K562 (cell line): ENCODE measurements around the gene STYXL1. TPM values are rescaled to one million over a fixed set of nuclear protein-coding genes. Genes with fewer than 3 reads are reported as not detected.

Experiments
- ATF3 ChIP-seq, 2 experiments: fragments of 450-650 bp in 1 of 2; sonication (generic) in 1 of 2; formaldehyde crosslinking in 1 of 2; IDR thresholded peaks in 1 of 2; conservative IDR thresholded peaks in 1 of 2; 2 replicates each; pipeline versions ENCODE4 v1.6.1 to v1.8.1; 2016 to 2023; ENCODE audit warnings: mild to moderate bottlenecking in 2 of 2, moderate library complexity in 2 of 2, inconsistent platforms in 1 of 2, missing genetic modification reagents in 1 of 2
- ATF4 ChIP-seq: fragments of 450-650 bp; formaldehyde crosslinking; IDR thresholded peaks from 2 replicates; pipeline ENCODE4 v1.4.0; 2022; ENCODE audit warnings: mild to moderate bottlenecking, moderate library complexity
- FOXA1 ChIP-seq: fragments of 450-650 bp; IDR thresholded peaks from 2 replicates; pipeline ENCODE4 v1.6.1; 2016; ENCODE audit warnings: mild to moderate bottlenecking, borderline replicate concordance
- GTF2F1 ChIP-seq: IDR thresholded peaks from 2 replicates; pipeline ENCODE4 v1.6.1; 2011; ENCODE audit warnings: low read depth, low read length, improper control_type of control experiment
- ILF3 ChIP-seq: fragments of 450-650 bp; IDR thresholded peaks from 2 replicates; pipeline ENCODE4 v1.6.1; 2018; ENCODE audit warnings: antibody characterized with exemption, mild to moderate bottlenecking, moderate library complexity, borderline replicate concordance
- MED1 ChIP-seq: sonication (generic); formaldehyde crosslinking; IDR thresholded peaks from 2 replicates; pipeline ENCODE4 v1.8.1; 2023; ENCODE audit warnings: missing genetic modification reagents, borderline replicate concordance
- MEF2A ChIP-seq: IDR thresholded peaks from 2 replicates; pipeline ENCODE4 v1.6.1; 2011; ENCODE audit warnings: low read depth, mild to moderate bottlenecking, low read length, moderate library complexity; ENCODE audit not compliant: control insufficient read depth
- NCOA6 ChIP-seq: fragments of 450-650 bp; IDR thresholded peaks from 2 replicates; pipeline ENCODE4 v1.6.1; 2017; ENCODE audit warnings: mild to moderate bottlenecking
- NR0B1 ChIP-seq: fragments of 450-650 bp; IDR thresholded peaks from one replicate; pipeline ENCODE4 v1.6.1; 2018; ENCODE audit warnings: mild to moderate bottlenecking, moderate library complexity; ENCODE audit not compliant: partially characterized antibody
- PTRF ChIP-seq: fragments of 450-650 bp; IDR thresholded peaks from 2 replicates; pipeline ENCODE4 v1.6.1; 2016; ENCODE audit warnings: mild to moderate bottlenecking, missing genetic modification characterization, missing compliant biosample characterization
- RBM39 ChIP-seq: fragments of 200-400 bp; formaldehyde crosslinking; optimal IDR thresholded peaks from 2 replicates; pipeline ENCODE3; 2018; ENCODE audit warnings: low read depth, low read length
- SREBF2 ChIP-seq: sonication (generic); formaldehyde crosslinking; IDR thresholded peaks from 2 replicates; pipeline ENCODE4 v1.4.0; 2020; ENCODE audit warnings: mild to moderate bottlenecking, missing genetic modification reagents
- TEAD2 ChIP-seq: fragments of 450-650 bp; IDR thresholded peaks from 2 replicates; pipeline ENCODE4 v1.6.1; 2016; ENCODE audit warnings: missing genetic modification characterization, control low read depth, missing compliant biosample characterization
- TRIM25 ChIP-seq: fragments of 450-650 bp; IDR thresholded peaks from 2 replicates; pipeline ENCODE4 v1.7.0; 2016; ENCODE audit warnings: borderline replicate concordance
- YY1 ChIP-seq, 3 experiments: IDR thresholded peaks; 2 replicates each; pipeline ENCODE4 v1.6.1; 2011; ENCODE audit warnings: low read length in 2 of 3, mild to moderate bottlenecking in 2 of 3, moderate library complexity in 2 of 3, borderline replicate concordance in 1 of 3, control low read depth in 1 of 3, low read depth in 1 of 3; ENCODE audit not compliant: insufficient read depth in 3 of 3, insufficient replicate concordance in 2 of 3, control insufficient read depth in 1 of 3, insufficient read length in 1 of 3; ENCODE audit errors: extremely low read depth in 1 of 3
- ZNF121 ChIP-seq: sonication (generic); formaldehyde crosslinking; conservative IDR thresholded peaks from 2 replicates; pipeline ENCODE4 v1.8.0; 2022; ENCODE audit warnings: missing genetic modification reagents
- ZNF354B ChIP-seq: fragments of 250-450 bp; sonication (Bioruptor Pico); IDR thresholded peaks from 2 replicates; pipeline ENCODE4 v1.4.0; 2020
- ZNF395 ChIP-seq: fragments of 200-800 bp; sonication (Bioruptor generic); IDR thresholded peaks from 2 replicates; pipeline ENCODE4 v1.6.1; 2017; ENCODE audit warnings: missing genetic modification characterization, missing compliant biosample characterization
- ZNF79 ChIP-seq: fragments of 250-450 bp; sonication (Bioruptor Pico); IDR thresholded peaks from 2 replicates; pipeline ENCODE4 v1.4.0; 2020; ENCODE audit warnings: low read depth, mild to moderate bottlenecking, moderate library complexity
- polyA plus RNA-seq, 8 experiments: library from polyadenylated mRNA; depleted of rRNA in 4 of 8; stranded (reverse) in 5 of 8; unstranded in 3 of 8; fragments of >200 nt; fragmentation: Nextera tagmentation in 2 of 8; fragmentation: Illumina TruSeq in 1 of 8; extraction: Ambion mirVana in 2 of 8; extraction: Trizol in 1 of 8; gene quantifications; 2 replicates each; pipeline versions ENCODE4 v1.2.1 to v1.2.3, GENCODE V29; 2011 to 2014; ENCODE audit warnings: inconsistent platforms in 1 of 8, missing spikeins in 1 of 8
- total RNA-seq, 7 experiments: library from RNA; depleted of rRNA in 6 of 7; stranded (reverse); fragments of >200 nt in 6 of 7; fragmentation: Illumina TruSeq in 2 of 7; extraction: Trizol in 2 of 7; gene quantifications; 2 replicates each; pipeline versions ENCODE4 v1.2.1 to v1.2.3, GENCODE V29; 2011 to 2021; ENCODE audit warnings: low replicate concordance in 1 of 7

STYXL1 gene
- total and polyA plus RNA-seq, 9 of the 15 experiments (the other 6 are each of a cell fraction or from before 2014, with no cell fraction given): 36.5 to 97.2 (median 49.9) TPM

GRCh38 chr7:76016191-76016947 is 31.4 kb downstream of the STYXL1 start (continued):
- TF ChIP-seq ZNF395 (CRISPR knock-in tag) (no peak), ZNF79 (CRISPR knock-in tag) (peak; percentile 89), RBM39 (no peak), YY1 (IDR thresholded peaks at IDR 0.05; ENCODE audit: borderline replicate concordance in 1 of 3, control insufficient read depth in 1 of 3, extremely low read depth in 1 of 3, insufficient read depth in 3 of 3, insufficient read length in 1 of 3, insufficient replicate concordance in 2 of 3, low read depth in 1 of 3, low read length in 2 of 3) (no peak), NCOA6 (no peak), ZNF121 (CRISPR knock-in tag) (no peak), GTF2F1 (no peak), ATF3 (IDR thresholded peaks at IDR 0.05) (no peak), ATF3 (CRISPR knock-in tag; conservative IDR thresholded peaks at IDR 0.05) (no peak), ILF3 (no peak), MED1 (CRISPR knock-in tag) (no peak), FOXA1 (no peak), ATF4 (no peak), MEF2A (no peak), TEAD2 (no peak), PTRF (tag) (0 out of 2 replicates have a peak, but pooled peaks have one; percentile 52), SREBF2 (CRISPR knock-in tag) (no peak), NR0B1 (no peak), TRIM25 (no peak), ZNF354B (peak; percentile 41; the same call in 1 of the 2 replicates)
